Body of pancreas (tissue), 4 donors: ENCODE data around the gene APBA2.

ENCODE experiments used
- CTCF ChIP-seq, 7 experiments: fragments of 450-650 bp in 4 of 7; fragments of 200-600 bp in 3 of 7; sonication (generic) in 3 of 7; IDR thresholded peaks; one replicate each; pipeline ENCODE4 v1.5.1; 2016 to 2019; ENCODE audit warnings: antibody characterized with exemption in 7 of 7
- POLR2A ChIP-seq, 3 donors: fragments of 450-650 bp; IDR thresholded peaks; one replicate each; pipeline ENCODE4 v1.6.1; 2016; ENCODE audit warnings: antibody characterized with exemption in 3 of 3, mild to moderate bottlenecking in 2 of 3

- no peak for TF ChIP-seq CTCF (IDR thresholded peaks at IDR 0.05)
- no peak for TF ChIP-seq POLR2A (IDR thresholded peaks at IDR 0.05)
These were observed 117.5 kb downstream of the APBA2 start for GRCh38 chr15:29003191-29003839.
